ENCODE results near the gene MVD.

MVD gene

GRCh38 chr16:88665148-88665547 lies 2.3 kb upstream of the MVD start:
- Histone ChIP-seq H3K27me3 (ENCODE audit: insufficient read depth, low read length) (no peaks in the 10 kb centered on the region), H3K4me3 (ENCODE audit: low read depth, low read length) (no peak overlapping the region), H2AFZ (ENCODE audit: low read length, unreplicated experiment) (no peak overlapping the region), H3K27ac (ENCODE audit: low read depth, low read length) (no peak overlapping the region), H3K79me2 (ENCODE audit: control insufficient read depth, insufficient read depth, low read length, unreplicated experiment) (peaks cover 5% of the 10 kb centered on the region), H3K36me3 (ENCODE audit: insufficient read depth, low read length) (no peaks in the 10 kb centered on the region), H3K4me1 (ENCODE audit: control insufficient read depth, insufficient read depth, low read length, unreplicated experiment) (peaks cover 4% of the 10 kb centered on the region)

- H3K4me1 ChIP-seq (ENCODE audit: control insufficient read depth, insufficient read depth, low read length, unreplicated experiment): peaks cover 4% of the 10 kb centered on the region
- peaks cover 5% of the 10 kb centered on the region for H3K79me2 ChIP-seq (ENCODE audit: control insufficient read depth, insufficient read depth, low read length, unreplicated experiment)
- H2AFZ ChIP-seq (ENCODE audit: low read length, unreplicated experiment): peak overlapping the region; percentile 62
- H3K36me3 ChIP-seq (ENCODE audit: insufficient read depth, low read length): no peaks in the 10 kb centered on the region
- no peaks in the 10 kb centered on the region for H3K27me3 ChIP-seq (ENCODE audit: insufficient read depth, low read length)
- peak overlapping the region; percentile 81 for H3K4me3 ChIP-seq (ENCODE audit: low read depth, low read length)
- no peak overlapping the region; the same call in 1 of the 2 replicates for H3K27ac ChIP-seq (ENCODE audit: low read depth, low read length)
Observed at GRCh38 chr16:88662222-88662842, 559 bp downstream of the MVD start.

GRCh38 chr16:88661468-88661867 lies 1.4 kb downstream of the MVD start:
- peaks cover 4% of the 10 kb centered on the region for H3K4me1 ChIP-seq (ENCODE audit: control insufficient read depth, insufficient read depth, low read length, unreplicated experiment)
- H3K36me3 ChIP-seq (ENCODE audit: insufficient read depth, low read length): no peaks in the 10 kb centered on the region
- no peak overlapping the region for H2AFZ ChIP-seq (ENCODE audit: low read length, unreplicated experiment)
- no peak overlapping the region for H3K27ac ChIP-seq (ENCODE audit: low read depth, low read length)
- H3K4me3 ChIP-seq (ENCODE audit: low read depth, low read length): no peak overlapping the region
- no peaks in the 10 kb centered on the region for H3K27me3 ChIP-seq (ENCODE audit: insufficient read depth, low read length)
- peaks cover 5% of the 10 kb centered on the region for H3K79me2 ChIP-seq (ENCODE audit: control insufficient read depth, insufficient read depth, low read length, unreplicated experiment)

- Histone ChIP-seq H3K36me3 (ENCODE audit: insufficient read depth, low read length) (no peaks in the 10 kb centered on the region), H3K27me3 (ENCODE audit: insufficient read depth, low read length) (no peaks in the 10 kb centered on the region), H3K4me3 (ENCODE audit: low read depth, low read length) (no peak overlapping the region), H3K27ac (ENCODE audit: low read depth, low read length) (no peak overlapping the region), H3K4me1 (ENCODE audit: control insufficient read depth, insufficient read depth, low read length, unreplicated experiment) (peaks cover 4% of the 10 kb centered on the region), H3K79me2 (ENCODE audit: control insufficient read depth, insufficient read depth, low read length, unreplicated experiment) (peaks cover 5% of the 10 kb centered on the region), H2AFZ (ENCODE audit: low read length, unreplicated experiment) (no peak overlapping the region)
Observed at GRCh38 chr16:88659160-88659559, 3.7 kb downstream of the MVD start.

- Histone ChIP-seq H3K4me1 (ENCODE audit: control insufficient read depth, insufficient read depth, low read length, unreplicated experiment) (peaks cover 4% of the 10 kb centered on the region), H3K79me2 (ENCODE audit: control insufficient read depth, insufficient read depth, low read length, unreplicated experiment) (peaks cover 5% of the 10 kb centered on the region), H3K27ac (ENCODE audit: low read depth, low read length) (no peak overlapping the region), H2AFZ (ENCODE audit: low read length, unreplicated experiment) (no peak overlapping the region), H3K27me3 (ENCODE audit: insufficient read depth, low read length) (no peaks in the 10 kb centered on the region), H3K36me3 (ENCODE audit: insufficient read depth, low read length) (no peaks in the 10 kb centered on the region), H3K4me3 (ENCODE audit: low read depth, low read length) (no peak overlapping the region)
Observed at GRCh38 chr16:88658714-88659113, 4.2 kb downstream of the MVD start.

- Histone ChIP-seq H3K27ac (ENCODE audit: low read depth, low read length) (no peak overlapping the region), H3K4me1 (ENCODE audit: control insufficient read depth, insufficient read depth, low read length, unreplicated experiment) (peaks cover 4% of the 10 kb centered on the region), H3K79me2 (ENCODE audit: control insufficient read depth, insufficient read depth, low read length, unreplicated experiment) (peaks cover 3% of the 10 kb centered on the region), H3K27me3 (ENCODE audit: insufficient read depth, low read length) (no peaks in the 10 kb centered on the region), H3K4me3 (ENCODE audit: low read depth, low read length) (no peak overlapping the region), H3K36me3 (ENCODE audit: insufficient read depth, low read length) (no peaks in the 10 kb centered on the region), H2AFZ (ENCODE audit: low read length, unreplicated experiment) (no peak overlapping the region)
Observed at GRCh38 chr16:88657371-88657770, 5.5 kb downstream of the MVD start.

GRCh38 chr16:88656291-88656980 lies 6.5 kb downstream of the MVD start:
- Histone ChIP-seq H3K27me3 (ENCODE audit: insufficient read depth, low read length) (no peaks in the 10 kb centered on the region), H2AFZ (ENCODE audit: low read length, unreplicated experiment) (no peak overlapping the region), H3K27ac (ENCODE audit: low read depth, low read length) (no peak overlapping the region), H3K36me3 (ENCODE audit: insufficient read depth, low read length) (no peaks in the 10 kb centered on the region), H3K4me1 (ENCODE audit: control insufficient read depth, insufficient read depth, low read length, unreplicated experiment) (peaks cover 2% of the 10 kb centered on the region), H3K79me2 (ENCODE audit: control insufficient read depth, insufficient read depth, low read length, unreplicated experiment) (no peaks in the 10 kb centered on the region), H3K4me3 (ENCODE audit: low read depth, low read length) (no peak overlapping the region)

- Histone ChIP-seq H3K4me1 (ENCODE audit: control insufficient read depth, insufficient read depth, low read length, unreplicated experiment) (peaks cover 6% of the 10 kb centered on the region), H2AFZ (ENCODE audit: low read length, unreplicated experiment) (no peak overlapping the region), H3K27me3 (ENCODE audit: insufficient read depth, low read length) (no peaks in the 10 kb centered on the region), H3K4me3 (ENCODE audit: low read depth, low read length) (no peak overlapping the region), H3K27ac (ENCODE audit: low read depth, low read length) (no peak overlapping the region), H3K36me3 (ENCODE audit: insufficient read depth, low read length) (no peaks in the 10 kb centered on the region), H3K79me2 (ENCODE audit: control insufficient read depth, insufficient read depth, low read length, unreplicated experiment) (no peaks in the 10 kb centered on the region)
Observed at GRCh38 chr16:88655733-88656281, 7.1 kb downstream of the MVD start.

GRCh38 chr16:88655053-88655732 lies 7.7 kb downstream of the MVD start:
- no peak overlapping the region for H3K27ac ChIP-seq (ENCODE audit: low read depth, low read length)
- H3K36me3 ChIP-seq (ENCODE audit: insufficient read depth, low read length): no peaks in the 10 kb centered on the region
- H3K79me2 ChIP-seq (ENCODE audit: control insufficient read depth, insufficient read depth, low read length, unreplicated experiment): peaks cover 4% of the 10 kb centered on the region

GRCh38 chr16:88654363-88655052 lies 8.4 kb downstream of the MVD start:
- Histone ChIP-seq H3K4me3 (ENCODE audit: low read depth, low read length) (no peak overlapping the region), H2AFZ (ENCODE audit: low read length, unreplicated experiment) (no peak overlapping the region), H3K36me3 (ENCODE audit: insufficient read depth, low read length) (no peaks in the 10 kb centered on the region), H3K27me3 (ENCODE audit: insufficient read depth, low read length) (no peaks in the 10 kb centered on the region), H3K27ac (ENCODE audit: low read depth, low read length) (no peak overlapping the region), H3K4me1 (ENCODE audit: control insufficient read depth, insufficient read depth, low read length, unreplicated experiment) (peaks cover 6% of the 10 kb centered on the region), H3K79me2 (ENCODE audit: control insufficient read depth, insufficient read depth, low read length, unreplicated experiment) (peaks cover 11% of the 10 kb centered on the region)

More at GRCh38 chr16:88655053-88655732, 7.7 kb downstream of the MVD start:
- Histone ChIP-seq H3K4me3 (ENCODE audit: low read depth, low read length) (no peak overlapping the region), H3K4me1 (ENCODE audit: control insufficient read depth, insufficient read depth, low read length, unreplicated experiment) (peaks cover 6% of the 10 kb centered on the region), H3K27me3 (ENCODE audit: insufficient read depth, low read length) (no peaks in the 10 kb centered on the region), H2AFZ (ENCODE audit: low read length, unreplicated experiment) (no peak overlapping the region)

Measured in ACC112 (cell line).